ENCODE data around the gene AZIN2. TPM values are rescaled to one million over a fixed set of nuclear protein-coding genes. Genes with fewer than 3 reads are reported as not detected.

Gene AZIN2
- total RNA-seq, 1 experiment from 2014 or later: 0.39 TPM

DNA sequence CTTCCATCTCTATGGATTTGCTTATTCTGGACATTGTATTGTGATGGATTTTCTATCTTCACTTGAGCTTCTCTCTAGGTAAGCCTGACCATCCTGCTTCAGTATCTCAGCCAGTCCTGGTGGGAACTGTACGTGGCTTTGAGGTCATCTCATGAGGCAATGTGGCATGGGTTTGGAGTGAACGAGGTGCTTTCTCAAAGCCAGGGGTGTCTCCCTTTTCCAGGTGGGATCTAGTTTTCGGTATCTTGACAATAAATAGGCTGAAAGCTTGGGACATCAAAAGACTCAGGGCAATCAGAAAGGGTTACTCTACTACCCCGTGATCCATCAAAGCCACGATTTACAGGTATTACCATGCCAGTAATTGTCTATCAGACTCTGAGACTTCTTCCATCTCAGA, 40.8 kb downstream of the AZIN2 start:
- no peak for DNase-seq
- H3K56ac ChIP-seq (ENCODE audit: insufficient read length, low read depth, low read length): no peak overlapping the region
- no peak overlapping the region for H2AFZ ChIP-seq (ENCODE audit: low read length)
- no peak overlapping the region for H3K4ac ChIP-seq (ENCODE audit: low read depth, low read length)
- Mint-ChIP-seq H3K27me3 (ENCODE audit: low read depth) (peaks cover 55% of the 10 kb centered on the region), H3K4me1 (peaks cover 3 to 18% of the 10 kb centered on the region in 2 experiments; a peak in 2 of 4 replicates), H3K4me3 (no peak overlapping the region), H3K9me3 (no peaks in the 10 kb centered on the region), H3K27ac (no peak overlapping the region), H3K36me3 (ENCODE audit: insufficient read depth in 1 of 3, low read depth in 3 of 3) (peaks cover 0 to 8% (median 2%) of the 10 kb centered on the region in 3 experiments; a peak in 5 of 7 replicates)
- no peak overlapping the region for H3K23ac ChIP-seq (ENCODE audit: insufficient read length, low read depth, low read length)
- no peaks in the 10 kb centered on the region for H4K20me1 ChIP-seq (ENCODE audit: control insufficient read depth, insufficient read depth, insufficient read length)
- H3K79me2 ChIP-seq (ENCODE audit: insufficient read depth, low read length): no peaks in the 10 kb centered on the region
- no peak overlapping the region for H2BK20ac ChIP-seq (ENCODE audit: low read depth, low read length, poor library complexity, severe bottlenecking)
- H2BK15ac ChIP-seq (ENCODE audit: low read depth, low read length): no peak overlapping the region
- no peak overlapping the region for H3K4me2 ChIP-seq (ENCODE audit: insufficient read depth, insufficient read length, low read length)
- H2BK5ac ChIP-seq (ENCODE audit: insufficient read length, low read length): no peak overlapping the region
- no peaks in the 10 kb centered on the region; the same call in 1 of the 2 replicates for H3K27me3 ChIP-seq (ENCODE audit: insufficient read depth, low read length)
- H3K9ac ChIP-seq (ENCODE audit: extremely low read depth, insufficient read length, low read length): no peak overlapping the region
- WGBS (ENCODE audit: extremely low coverage, insufficient read length, low lambda C conversion rate): no CpG with 5 or more reads among the region's 5 CpGs
- no peak overlapping the region for H3K18ac ChIP-seq (ENCODE audit: insufficient read length, low read depth, low read length)
- no peak overlapping the region for H4K91ac ChIP-seq (ENCODE audit: insufficient read length, low read depth, low read length)
- H2BK12ac ChIP-seq (ENCODE audit: insufficient read length, low read depth, low read length): no peak overlapping the region
- H4K8ac ChIP-seq (replicated peaks; ENCODE audit: insufficient read length, low read depth, low read length): no peak overlapping the region
- no peaks in the 10 kb centered on the region for H3K9me3 ChIP-seq (ENCODE audit: control insufficient read depth, low read depth, low read length)
- H3T11ph ChIP-seq (ENCODE audit: low read length): no peak overlapping the region
- H3K79me1 ChIP-seq (ENCODE audit: insufficient read depth, low read depth, low read length, poor library complexity, severe bottlenecking): no peaks in the 10 kb centered on the region
- H3K14ac ChIP-seq (ENCODE audit: insufficient read depth, low read length): no peak overlapping the region
- TF ChIP-seq, protein P1, sequence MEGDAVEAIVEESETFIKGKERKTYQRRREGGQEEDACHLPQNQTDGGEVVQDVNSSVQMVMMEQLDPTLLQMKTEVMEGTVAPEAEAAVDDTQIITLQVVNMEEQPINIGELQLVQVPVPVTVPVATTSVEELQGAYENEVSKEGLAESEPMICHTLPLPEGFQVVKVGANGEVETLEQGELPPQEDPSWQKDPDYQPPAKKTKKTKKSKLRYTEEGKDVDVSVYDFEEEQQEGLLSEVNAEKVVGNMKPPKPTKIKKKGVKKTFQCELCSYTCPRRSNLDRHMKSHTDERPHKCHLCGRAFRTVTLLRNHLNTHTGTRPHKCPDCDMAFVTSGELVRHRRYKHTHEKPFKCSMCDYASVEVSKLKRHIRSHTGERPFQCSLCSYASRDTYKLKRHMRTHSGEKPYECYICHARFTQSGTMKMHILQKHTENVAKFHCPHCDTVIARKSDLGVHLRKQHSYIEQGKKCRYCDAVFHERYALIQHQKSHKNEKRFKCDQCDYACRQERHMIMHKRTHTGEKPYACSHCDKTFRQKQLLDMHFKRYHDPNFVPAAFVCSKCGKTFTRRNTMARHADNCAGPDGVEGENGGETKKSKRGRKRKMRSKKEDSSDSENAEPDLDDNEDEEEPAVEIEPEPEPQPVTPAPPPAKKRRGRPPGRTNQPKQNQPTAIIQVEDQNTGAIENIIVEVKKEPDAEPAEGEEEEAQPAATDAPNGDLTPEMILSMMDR (conservative IDR thresholded peaks at IDR 0.05): no peak
- no peak overlapping the region for H2AK5ac ChIP-seq (ENCODE audit: insufficient read length, low read length)
- no peak overlapping the region for H4K5ac ChIP-seq (ENCODE audit: insufficient read length, low read depth, low read length)
- no peaks in the 10 kb centered on the region for H3K4me1 ChIP-seq (ENCODE audit: insufficient read depth, low read length)
- no peak overlapping the region for H3K27ac ChIP-seq (ENCODE audit: insufficient read length, low read depth, low read length)
- no peak overlapping the region for H2BK120ac ChIP-seq (ENCODE audit: low read depth, low read length, poor library complexity, severe bottlenecking)
- no peaks in the 10 kb centered on the region for H3K23me2 ChIP-seq (ENCODE audit: insufficient read length, low read depth, low read length, poor library complexity, severe bottlenecking)

Measured in H9 (cell line).